HG02938 (cell line): ENCODE results near the gene RBBP5.

ENCODE experiments used
- ATAC-seq: cut with Tn5 transposase; IDR thresholded peaks from one replicate; pipeline ENCODE4 v1.9.1; 2021; ENCODE audit warnings: mild to moderate bottlenecking, moderate library complexity; ENCODE audit not compliant: unreplicated experiment

The RBBP5 gene

GRCh38 chr1:205057808-205058575, 63.8 kb downstream of the RBBP5 start:
- ATAC-seq = no peak

- no peak for ATAC-seq
These were observed 64.7 kb downstream of the RBBP5 start for GRCh38 chr1:205056956-205057568.

GRCh38 chr1:205056188-205056611, 65.6 kb downstream of the RBBP5 start:
- no peak for ATAC-seq

GRCh38 chr1:205054013-205054412, 67.8 kb downstream of the RBBP5 start:
- no peak for ATAC-seq

GRCh38 chr1:205053296-205053695, 68.5 kb downstream of the RBBP5 start:
- ATAC-seq = no peak

- ATAC-seq = no peak
These were observed 69.1 kb downstream of the RBBP5 start for GRCh38 chr1:205052690-205053089.

GRCh38 chr1:205049479-205049878, 72.3 kb downstream of the RBBP5 start:
- no peak for ATAC-seq

- ATAC-seq = no peak
These were observed 73.4 kb downstream of the RBBP5 start for GRCh38 chr1:205048382-205048781.

GRCh38 chr1:205047764-205048231, 74.0 kb downstream of the RBBP5 start:
- ATAC-seq = no peak

GRCh38 chr1:205046870-205047269, 74.9 kb downstream of the RBBP5 start:
- no peak for ATAC-seq

GRCh38 chr1:205045146-205045545, 76.6 kb downstream of the RBBP5 start:
- no peak for ATAC-seq

- ATAC-seq = no peak
These were observed 77.0 kb downstream of the RBBP5 start for GRCh38 chr1:205044741-205045140.

GRCh38 chr1:205043866-205044265, 77.9 kb downstream of the RBBP5 start:
- no peak for ATAC-seq

GRCh38 chr1:205042911-205043806, 78.6 kb downstream of the RBBP5 start, which contains the start of gene CNTN2:
CNTN2 (plus strand) TSS chr1:205043212; CDS start chr1:205053186, 9,974 bp downstream.
- no peak for ATAC-seq

- ATAC-seq = no peak
These were observed 79.5 kb downstream of the RBBP5 start for GRCh38 chr1:205041998-205042910.

GRCh38 chr1:205041001-205041715, 80.6 kb downstream of the RBBP5 start:
- no peak for ATAC-seq

- ATAC-seq = no peak
These were observed 83.5 kb downstream of the RBBP5 start for GRCh38 chr1:205038132-205038786.

- no peak for ATAC-seq
These were observed 84.2 kb downstream of the RBBP5 start for GRCh38 chr1:205037539-205037938.
